Colonic mucosa (tissue), 4 donors: Measurements from ENCODE around the gene CLSTN3. TPM values are rescaled to one million over a fixed set of nuclear protein-coding genes. Genes with fewer than 3 reads are reported as not detected.
A peak's percentile ranks its signal among the peaks of the same experiment; 100 is the strongest.

ENCODE experiments used
- DNase-seq: peaks from one replicate; pipeline ENCODE4 v3.0.0-alpha.2; 2020
- H3K27ac ChIP-seq: fragments of 200-600 bp; one replicate; pipeline ENCODE4 v1.8.0; 2021
- H3K27me3 ChIP-seq: fragments of 200-600 bp; one replicate; pipeline ENCODE4 v1.8.0; 2021
- H3K36me3 ChIP-seq: fragments of 200-600 bp; one replicate; pipeline ENCODE4 v1.8.0; 2021
- H3K4me1 ChIP-seq: fragments of 200-600 bp; one replicate; pipeline ENCODE4 v1.8.0; 2021; ENCODE audit warnings: mild to moderate bottlenecking
- H3K4me3 ChIP-seq: fragments of 200-600 bp; one replicate; pipeline ENCODE4 v1.8.0; 2021
- H3K9ac ChIP-seq, 2 donors: one replicate each; pipeline ENCODE4 v1.7.0; 2013; ENCODE audit warnings: control low read depth in 2 of 2, low read depth in 2 of 2, low read length in 2 of 2
- H3K9me3 ChIP-seq: fragments of 200-600 bp; one replicate; pipeline ENCODE4 v1.8.0; 2021
- CTCF ChIP-seq: fragments of 200-600 bp; IDR thresholded peaks from one replicate; pipeline ENCODE4 v1.8.0; 2022; ENCODE audit warnings: antibody characterized with exemption, mild to moderate bottlenecking
- intact Hi-C: fragments of 100-400 bp; cut with DNase I; formaldehyde crosslinking; loops from one replicate; pipeline ENCODE4 v1.14.1; 2022
- total RNA-seq, 2 donors: library from RNA; stranded (reverse); fragmentation: NEBNext Ultra II Directional in 1 of 2; extraction: Animal tissue kit (Norgen Biotek cat#: 25700) in 1 of 2; gene quantifications; one replicate each; pipeline ENCODE4 v1.2.1, GENCODE V29; 2021
- donor health status: healthy.
- donor health status: DM: no; HTN: no; CAD: no.
- donor health status: DM: no; HTN: no; CAD: no.

CLSTN3 gene
- total RNA-seq, 2 donors from 2014 or later = 13.6 to 17.0 TPM

GRCh38 chr12:7107636-7108002 is 22.6 kb upstream of the CLSTN3 start:
- peak overlapping the region; percentile 82 to 93 for H3K9ac ChIP-seq
- no peaks in the 10 kb centered on the region for H3K9me3 ChIP-seq
- no peak for TF ChIP-seq CTCF
- H3K4me1 ChIP-seq = peaks cover 6% of the 10 kb centered on the region
- H3K4me3 ChIP-seq = peak overlapping the region; percentile 61
- peak overlapping the region; percentile 96 for H3K27ac ChIP-seq
- intact Hi-C loops = no loop called here
- no peak for DNase-seq
- H3K36me3 ChIP-seq = peaks cover 3% of the 10 kb centered on the region
- no peaks in the 10 kb centered on the region for H3K27me3 ChIP-seq

- peaks cover 6% of the 10 kb centered on the region for H3K4me1 ChIP-seq
- peak overlapping the region; percentile 61 for H3K4me3 ChIP-seq
- peaks cover 3% of the 10 kb centered on the region for H3K36me3 ChIP-seq
- no peaks in the 10 kb centered on the region for H3K27me3 ChIP-seq
- DNase-seq = peak; percentile 80
- H3K27ac ChIP-seq = peak overlapping the region; percentile 96
- peak overlapping the region; percentile 82 to 93 for H3K9ac ChIP-seq
- no peak for TF ChIP-seq CTCF
- H3K9me3 ChIP-seq = no peaks in the 10 kb centered on the region
- intact Hi-C loops = no loop called here
Measured at GRCh38 chr12:7108003-7108795, 22.0 kb upstream of the CLSTN3 start.

- peak within 1 kb of the TSS; percentile 61 for H3K4me3 ChIP-seq
- H3K36me3 ChIP-seq = peaks cover 3% of the 10 kb centered on the region
- H3K9me3 ChIP-seq = no peaks in the 10 kb centered on the region
- peak within 1 kb of the TSS; percentile 96 for H3K27ac ChIP-seq
- DNase-seq = peak; percentile 96
- intact Hi-C loops = no loop called here
- H3K9ac ChIP-seq = peak within 1 kb of the TSS; percentile 82 to 93
- no peaks in the 10 kb centered on the region for H3K27me3 ChIP-seq
- TF ChIP-seq CTCF = peak; percentile 98
- peaks cover 6% of the 10 kb centered on the region for H3K4me1 ChIP-seq
Measured at GRCh38 chr12:7108796-7109571, 21.2 kb upstream of the CLSTN3 start, which contains the start of gene C1RL. Gene C1RL, minus strand, starts transcription at chr12:7109214. Its CDS starts 34 bp downstream, at chr12:7109180.

GRCh38 chr12:7109572-7109920 is 20.6 kb upstream of the CLSTN3 start:
- Histone ChIP-seq H3K27me3 (no peaks in the 10 kb centered on the region), H3K9ac (peak overlapping the region; percentile 19 to 93), H3K4me3 (peak overlapping the region; percentile 61), H3K4me1 (peaks cover 6% of the 10 kb centered on the region), H3K9me3 (no peaks in the 10 kb centered on the region), H3K36me3 (peaks cover 3% of the 10 kb centered on the region), H3K27ac (peak overlapping the region; percentile 96)
- intact Hi-C loops = no loop called here
- TF ChIP-seq CTCF = no peak
- DNase-seq = no peak

- Histone ChIP-seq H3K9ac (no peak overlapping the region), H3K4me3 (no peak overlapping the region), H3K4me1 (peaks cover 6% of the 10 kb centered on the region), H3K36me3 (no peaks in the 10 kb centered on the region), H3K9me3 (no peaks in the 10 kb centered on the region), H3K27me3 (no peaks in the 10 kb centered on the region), H3K27ac (no peak overlapping the region)
- TF ChIP-seq CTCF = no peak
- DNase-seq = no peak
- intact Hi-C loops = no loop called here
Measured at GRCh38 chr12:7110661-7111060, 19.5 kb upstream of the CLSTN3 start.
